Right atrium auricular region (tissue), 2 donors: ENCODE results near the gene TM9SF4. TPM values are rescaled to one million over a fixed set of nuclear protein-coding genes. Genes with fewer than 3 reads are reported as not detected.
A peak's percentile ranks its signal among the peaks of the same experiment; 100 is the strongest.

Source experiments
- DNase-seq: peaks from one replicate; pipeline ENCODE4 v3.0.0-alpha.2; 2019; ENCODE audit warnings: low spot score
- H3K27ac ChIP-seq, 2 donors: fragments of 200-600 bp; sonication (generic); 1 replicate in 1 of 2; 2 replicates in 1 of 2; pipeline ENCODE4 v1.5.1; 2016 to 2019
- H3K27me3 ChIP-seq, 2 donors: fragments of 200-600 bp; sonication (generic); one replicate each; pipeline versions ENCODE4 v1.5.1 to v1.6.0; 2017 to 2019
- H3K36me3 ChIP-seq: fragments of 200-600 bp; sonication (generic); one replicate; pipeline ENCODE4 v1.5.1; 2016
- H3K4me1 ChIP-seq, 2 donors: fragments of 200-600 bp; sonication (generic); one replicate each; pipeline versions ENCODE4 v1.5.1 to v1.6.0; 2017 to 2019
- H3K4me3 ChIP-seq, 2 donors: fragments of 200-600 bp; sonication (generic); 1 replicate in 1 of 2; 2 replicates in 1 of 2; pipeline ENCODE4 v1.5.1; 2017 to 2019; ENCODE audit warnings: mild to moderate bottlenecking in 1 of 2, moderate library complexity in 1 of 2
- H3K9me3 ChIP-seq, 2 donors: fragments of 200-600 bp; sonication (generic); one replicate each; pipeline ENCODE4 v1.5.1; 2019
- total RNA-seq, 2 donors: library from RNA; depleted of rRNA; stranded (reverse); fragments of >200 nt; gene quantifications; one replicate each; pipeline ENCODE4 v1.1.0, GENCODE V29; 2016
- TF ChIP-seq, protein P1 (sequence below), 2 donors: fragments of 200-600 bp; sonication (generic); IDR thresholded peaks; one replicate each; pipeline ENCODE4 v1.5.1; 2019; ENCODE audit warnings: antibody characterized with exemption in 2 of 2

TM9SF4 gene
- total RNA-seq, 2 donors from 2014 or later: 28.5 to 30.6 TPM

- no peaks in the 10 kb centered on the region for H3K9me3 ChIP-seq
- peaks cover 0 to 47% of the 10 kb centered on the region in 2 donors for H3K4me1 ChIP-seq
- no peaks in the 10 kb centered on the region for H3K36me3 ChIP-seq
- H3K27me3 ChIP-seq: no peaks in the 10 kb centered on the region
- TF ChIP-seq, protein P1, sequence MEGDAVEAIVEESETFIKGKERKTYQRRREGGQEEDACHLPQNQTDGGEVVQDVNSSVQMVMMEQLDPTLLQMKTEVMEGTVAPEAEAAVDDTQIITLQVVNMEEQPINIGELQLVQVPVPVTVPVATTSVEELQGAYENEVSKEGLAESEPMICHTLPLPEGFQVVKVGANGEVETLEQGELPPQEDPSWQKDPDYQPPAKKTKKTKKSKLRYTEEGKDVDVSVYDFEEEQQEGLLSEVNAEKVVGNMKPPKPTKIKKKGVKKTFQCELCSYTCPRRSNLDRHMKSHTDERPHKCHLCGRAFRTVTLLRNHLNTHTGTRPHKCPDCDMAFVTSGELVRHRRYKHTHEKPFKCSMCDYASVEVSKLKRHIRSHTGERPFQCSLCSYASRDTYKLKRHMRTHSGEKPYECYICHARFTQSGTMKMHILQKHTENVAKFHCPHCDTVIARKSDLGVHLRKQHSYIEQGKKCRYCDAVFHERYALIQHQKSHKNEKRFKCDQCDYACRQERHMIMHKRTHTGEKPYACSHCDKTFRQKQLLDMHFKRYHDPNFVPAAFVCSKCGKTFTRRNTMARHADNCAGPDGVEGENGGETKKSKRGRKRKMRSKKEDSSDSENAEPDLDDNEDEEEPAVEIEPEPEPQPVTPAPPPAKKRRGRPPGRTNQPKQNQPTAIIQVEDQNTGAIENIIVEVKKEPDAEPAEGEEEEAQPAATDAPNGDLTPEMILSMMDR (IDR thresholded peaks at IDR 0.05): no peak
- no peak overlapping the region for H3K4me3 ChIP-seq
- H3K27ac ChIP-seq: no peak overlapping the region
- DNase-seq: no peak
Measured at GRCh38 chr20:32189123-32189410, 79.6 kb downstream of the TM9SF4 start.

- Histone ChIP-seq H3K27me3 (no peaks in the 10 kb centered on the region), H3K4me1 (peaks cover 0 to 47% of the 10 kb centered on the region in 2 donors), H3K27ac (peak overlapping the region; percentile 68 to 74), H3K36me3 (no peaks in the 10 kb centered on the region), H3K4me3 (peak overlapping the region; percentile 65 to 68), H3K9me3 (no peaks in the 10 kb centered on the region)
- TF ChIP-seq, protein P1 (IDR thresholded peaks at IDR 0.05): no peak
- DNase-seq: peak; percentile 68
Measured at GRCh38 chr20:32189691-32190615, 80.4 kb downstream of the TM9SF4 start.

GRCh38 chr20:32190616-32191415 is 81.3 kb downstream of the TM9SF4 start:
- Histone ChIP-seq H3K4me3 (peak overlapping the region; percentile 65 to 68), H3K36me3 (peaks cover 7% of the 10 kb centered on the region), H3K27me3 (no peaks in the 10 kb centered on the region), H3K9me3 (no peaks in the 10 kb centered on the region), H3K4me1 (peaks cover 0 to 47% of the 10 kb centered on the region in 2 donors), H3K27ac (peak overlapping the region; percentile 68 to 74)
- no peak for DNase-seq
- TF ChIP-seq, protein P1 (IDR thresholded peaks at IDR 0.05): no peak

- DNase-seq: no peak
- H3K27ac ChIP-seq: no peak overlapping the region
- TF ChIP-seq, protein P1 (IDR thresholded peaks at IDR 0.05): no peak
- no peaks in the 10 kb centered on the region for H3K9me3 ChIP-seq
- no peaks in the 10 kb centered on the region for H3K27me3 ChIP-seq
- H3K4me3 ChIP-seq: no peak overlapping the region
- H3K36me3 ChIP-seq: peaks cover 13% of the 10 kb centered on the region
- H3K4me1 ChIP-seq: peaks cover 0 to 47% of the 10 kb centered on the region in 2 donors
Measured at GRCh38 chr20:32191422-32191821, 81.9 kb downstream of the TM9SF4 start.

GRCh38 chr20:32191873-32192272 is 82.4 kb downstream of the TM9SF4 start:
- TF ChIP-seq, protein P1 (IDR thresholded peaks at IDR 0.05): no peak
- Histone ChIP-seq H3K4me3 (no peak overlapping the region), H3K4me1 (peaks cover 0 to 47% of the 10 kb centered on the region in 2 donors), H3K27me3 (no peaks in the 10 kb centered on the region), H3K27ac (no peak overlapping the region), H3K9me3 (no peaks in the 10 kb centered on the region), H3K36me3 (peaks cover 18% of the 10 kb centered on the region)
- DNase-seq: no peak
